DND-41 (cell line): ENCODE data around the gene MROH7.
"Not testable (repeated sequence)": the region's sequence is repeated elsewhere in the genome, so short reads cannot be mapped to it uniquely, and the experiment has no call there.

ENCODE experiments used
- ATAC-seq: fragments of 200-7000 bp; cut with Tn5 transposase; 3 replicates; pipeline ENCODE4 v1.9.1; 2021; ENCODE audit warnings: low read depth; ENCODE audit not compliant: insufficient read depth
- DNase-seq: peaks from one replicate; pipeline ENCODE4 v3.0.0-alpha.2; 2020
- H2AFZ ChIP-seq: 2 replicates; pipeline ENCODE4 v1.6.0; 2012; ENCODE audit warnings: low read depth, low read length
- H3K27ac ChIP-seq: 2 replicates; pipeline ENCODE4 v1.5.1; 2012; ENCODE audit warnings: low read length, inconsistent platforms
- H3K27me3 ChIP-seq: fragments of 200-600 bp; sonication (generic); 2 replicates; pipeline ENCODE4 v1.6.0; 2012; ENCODE audit warnings: low read length, mild to moderate bottlenecking, inconsistent platforms; ENCODE audit not compliant: insufficient read depth, poor library complexity
- H3K36me3 ChIP-seq: 2 replicates; pipeline ENCODE4 v1.5.1; 2012; ENCODE audit warnings: low read length, inconsistent platforms; ENCODE audit not compliant: insufficient read depth
- H3K4me1 ChIP-seq: 2 replicates; pipeline ENCODE4 v1.5.1; 2012; ENCODE audit warnings: mild to moderate bottlenecking, low read length; ENCODE audit not compliant: insufficient read depth
- H3K4me2 ChIP-seq: 2 replicates; pipeline ENCODE4 v1.6.0; 2012; ENCODE audit warnings: mild to moderate bottlenecking, moderate library complexity, low read length, inconsistent platforms; ENCODE audit not compliant: insufficient read depth
- H3K4me3 ChIP-seq, 2 experiments: fragments of 200-600 bp in 1 of 2; shearing (Covaris generic) in 1 of 2; 2 replicates each; pipeline ENCODE4 v1.5.1; 2012 to 2016; ENCODE audit warnings: inconsistent platforms in 2 of 2, low read length in 2 of 2, mild to moderate bottlenecking in 2 of 2, low read depth in 1 of 2, moderate library complexity in 1 of 2
- H3K79me2 ChIP-seq: 2 replicates; pipeline ENCODE4 v1.6.0; 2012; ENCODE audit warnings: low read length, inconsistent platforms; ENCODE audit not compliant: insufficient read depth
- H3K9ac ChIP-seq: 2 replicates; pipeline ENCODE4 v1.6.0; 2012; ENCODE audit warnings: low read depth, mild to moderate bottlenecking, inconsistent platforms, low read length, moderate library complexity
- H3K9me3 ChIP-seq: 2 replicates; pipeline ENCODE4 v1.5.1; 2012; ENCODE audit warnings: low read length, moderate library complexity, mild to moderate bottlenecking, inconsistent platforms; ENCODE audit not compliant: insufficient read depth, severe bottlenecking
- H4K20me1 ChIP-seq: 2 replicates; pipeline ENCODE4 v1.6.0; 2012; ENCODE audit warnings: low read length; ENCODE audit not compliant: insufficient read depth
- EZH2 ChIP-seq: IDR thresholded peaks from 3 replicates; pipeline ENCODE4 v1.6.1; 2012; ENCODE audit warnings: borderline replicate concordance, low read depth, mild to moderate bottlenecking, moderate library complexity, low read length, inconsistent platforms; ENCODE audit not compliant: severe bottlenecking
- TF ChIP-seq, protein P1 (sequence below): IDR thresholded peaks from 2 replicates; pipeline ENCODE4 v1.5.1; 2012; ENCODE audit warnings: borderline replicate concordance, low read length, moderate library complexity, mild to moderate bottlenecking; ENCODE audit not compliant: poor library complexity, severe bottlenecking; ENCODE audit errors: extremely low read depth

Gene MROH7

DNA sequence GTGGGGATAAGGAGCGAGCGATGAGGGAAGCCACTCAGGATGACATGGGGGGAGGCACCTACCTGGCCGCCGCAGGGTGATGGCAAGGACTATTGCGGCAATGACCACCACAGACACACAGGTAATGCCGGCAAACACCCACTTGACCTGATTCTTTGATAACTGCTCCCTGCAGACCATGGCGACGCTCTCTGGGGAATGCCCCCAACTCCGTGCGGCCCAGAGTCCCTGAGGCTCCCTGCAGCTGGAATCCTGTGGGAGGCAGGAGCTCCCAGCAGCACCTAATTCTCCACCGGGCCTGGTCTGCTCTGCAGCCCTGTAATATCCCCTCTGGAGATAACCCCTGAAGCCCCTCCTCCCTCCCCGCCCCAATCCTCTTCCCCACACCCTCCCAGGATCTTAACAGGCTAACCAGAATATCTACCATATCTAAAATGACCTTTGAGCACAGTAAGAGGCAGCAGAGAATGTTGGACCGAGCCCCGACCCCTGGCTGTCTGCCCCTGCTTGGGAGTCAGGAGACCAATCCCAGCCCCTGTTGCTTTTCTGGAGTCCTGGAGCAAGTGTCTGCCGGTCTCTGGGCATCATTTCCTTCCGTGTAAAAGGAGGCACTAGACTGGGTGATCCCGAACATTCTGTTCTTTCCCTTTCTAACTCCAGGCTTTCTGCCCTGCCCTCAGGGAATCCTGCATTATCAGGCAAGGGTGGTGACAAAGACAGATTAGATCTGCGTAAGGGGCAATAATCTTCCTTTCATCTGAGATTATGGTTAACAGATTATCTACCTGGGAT, 18.2 kb upstream of the MROH7 start, which contains the start of gene FAM151A:
TSS of gene FAM151A (minus strand) at position 310 of the 792 bp plus-strand sequence. CDS start at position 180, 130 bp downstream.
- Histone ChIP-seq H2AFZ (no peak within 1 kb of the TSS), H3K4me3 (no peak within 1 kb of the TSS), H4K20me1 (no peaks in the 10 kb centered on the region), H3K9me3 (no peaks in the 10 kb centered on the region), H3K27ac (no peak within 1 kb of the TSS), H3K4me1 (no peaks in the 10 kb centered on the region), H3K36me3 (no peaks in the 10 kb centered on the region), H3K27me3 (no peaks in the 10 kb centered on the region), H3K4me2 (no peak within 1 kb of the TSS), H3K9ac (no peak within 1 kb of the TSS), H3K79me2 (no peaks in the 10 kb centered on the region)
- DNase-seq, result no peak
- ATAC-seq, result no peak
- TF ChIP-seq, protein P1, sequence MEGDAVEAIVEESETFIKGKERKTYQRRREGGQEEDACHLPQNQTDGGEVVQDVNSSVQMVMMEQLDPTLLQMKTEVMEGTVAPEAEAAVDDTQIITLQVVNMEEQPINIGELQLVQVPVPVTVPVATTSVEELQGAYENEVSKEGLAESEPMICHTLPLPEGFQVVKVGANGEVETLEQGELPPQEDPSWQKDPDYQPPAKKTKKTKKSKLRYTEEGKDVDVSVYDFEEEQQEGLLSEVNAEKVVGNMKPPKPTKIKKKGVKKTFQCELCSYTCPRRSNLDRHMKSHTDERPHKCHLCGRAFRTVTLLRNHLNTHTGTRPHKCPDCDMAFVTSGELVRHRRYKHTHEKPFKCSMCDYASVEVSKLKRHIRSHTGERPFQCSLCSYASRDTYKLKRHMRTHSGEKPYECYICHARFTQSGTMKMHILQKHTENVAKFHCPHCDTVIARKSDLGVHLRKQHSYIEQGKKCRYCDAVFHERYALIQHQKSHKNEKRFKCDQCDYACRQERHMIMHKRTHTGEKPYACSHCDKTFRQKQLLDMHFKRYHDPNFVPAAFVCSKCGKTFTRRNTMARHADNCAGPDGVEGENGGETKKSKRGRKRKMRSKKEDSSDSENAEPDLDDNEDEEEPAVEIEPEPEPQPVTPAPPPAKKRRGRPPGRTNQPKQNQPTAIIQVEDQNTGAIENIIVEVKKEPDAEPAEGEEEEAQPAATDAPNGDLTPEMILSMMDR, result no peak
- TF ChIP-seq EZH2, result no peak

DNA sequence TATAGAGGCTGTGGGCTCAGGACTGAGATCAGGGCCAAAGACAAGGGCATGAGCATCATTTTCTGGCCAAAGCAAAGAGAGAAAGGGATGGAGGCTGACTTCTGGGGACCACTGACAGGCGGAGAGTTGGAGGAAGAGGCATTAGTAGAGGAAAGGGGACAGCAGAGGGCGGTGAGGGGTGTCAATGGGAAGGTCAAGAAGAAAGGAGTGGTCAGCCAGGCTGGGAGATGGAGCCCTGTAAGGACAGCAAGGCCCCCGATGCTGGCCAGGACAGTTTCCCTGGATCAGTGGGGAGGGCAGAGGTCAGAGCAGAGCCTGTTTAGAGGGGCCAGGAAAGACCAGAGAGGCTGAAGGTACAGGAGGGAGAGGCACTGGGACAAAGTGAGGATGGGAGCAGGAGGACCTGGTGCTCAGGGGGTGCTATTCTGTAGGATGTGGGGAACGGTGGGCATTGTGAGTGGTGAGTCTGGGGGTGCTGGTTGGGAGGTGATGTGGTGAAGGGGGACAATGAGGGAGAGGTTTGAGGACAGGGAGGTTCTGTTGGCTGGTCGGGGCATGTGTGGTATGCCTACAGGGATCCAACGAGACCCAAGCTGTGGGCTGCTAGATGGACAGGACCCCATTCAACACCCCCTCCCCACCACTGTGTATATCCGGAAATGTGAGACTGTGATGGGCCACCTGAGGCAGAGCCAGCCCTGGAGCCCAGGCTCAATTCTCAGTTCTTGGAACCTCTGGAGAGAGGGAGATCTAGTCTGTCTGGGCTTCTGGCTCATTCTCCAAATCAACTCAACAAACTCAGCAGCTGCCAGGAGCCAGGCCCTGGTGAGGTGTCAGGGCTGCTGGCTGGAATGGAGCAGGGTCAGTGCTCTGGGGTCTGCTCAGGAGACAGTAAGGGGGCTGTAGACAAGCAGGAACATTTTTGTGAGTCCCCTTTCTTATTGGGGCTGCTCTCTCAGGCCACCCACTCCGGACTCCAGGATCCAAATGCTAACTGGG, 16.8 kb upstream of the MROH7 start:
- no peaks in the 10 kb centered on the region for H4K20me1 ChIP-seq

DNA sequence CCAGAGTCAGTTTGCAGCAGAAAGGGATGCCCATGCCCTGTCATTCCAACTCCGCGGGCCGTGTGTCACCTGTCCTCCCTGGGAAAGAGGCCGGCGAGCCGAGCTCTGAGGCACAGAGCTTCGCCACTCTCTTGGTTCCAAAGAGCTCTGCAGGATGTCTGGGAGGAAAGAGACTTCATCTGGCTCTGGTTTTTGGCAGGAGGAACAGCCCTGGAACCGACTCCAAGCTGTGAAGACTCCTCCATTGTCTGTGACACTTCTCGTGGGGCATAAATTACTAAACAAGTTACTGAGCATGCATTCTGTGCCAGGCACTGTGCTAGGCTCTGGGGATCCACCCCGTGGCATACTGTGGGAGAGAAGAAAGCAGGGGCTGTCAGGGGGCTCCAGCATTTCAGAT, 14.4 kb upstream of the MROH7 start:
- Histone ChIP-seq H3K27me3 (no peaks in the 10 kb centered on the region), H3K27ac (no peak overlapping the region), H4K20me1 (no peaks in the 10 kb centered on the region)

More for the DNA sequence above, 16.8 kb upstream of the MROH7 start:
- TF ChIP-seq, protein P1, result no peak
- TF ChIP-seq EZH2, result no peak
- DNase-seq (no peak), ATAC-seq (no peak)
- Histone ChIP-seq H3K36me3 (no peaks in the 10 kb centered on the region), H3K4me2 (no peak overlapping the region), H2AFZ (no peak overlapping the region), H3K9me3 (no peaks in the 10 kb centered on the region), H3K4me1 (no peaks in the 10 kb centered on the region), H3K4me3 (no peak overlapping the region), H3K27me3 (no peaks in the 10 kb centered on the region), H3K79me2 (no peaks in the 10 kb centered on the region), H3K9ac (no peak overlapping the region), H3K27ac (no peak overlapping the region)

DNA sequence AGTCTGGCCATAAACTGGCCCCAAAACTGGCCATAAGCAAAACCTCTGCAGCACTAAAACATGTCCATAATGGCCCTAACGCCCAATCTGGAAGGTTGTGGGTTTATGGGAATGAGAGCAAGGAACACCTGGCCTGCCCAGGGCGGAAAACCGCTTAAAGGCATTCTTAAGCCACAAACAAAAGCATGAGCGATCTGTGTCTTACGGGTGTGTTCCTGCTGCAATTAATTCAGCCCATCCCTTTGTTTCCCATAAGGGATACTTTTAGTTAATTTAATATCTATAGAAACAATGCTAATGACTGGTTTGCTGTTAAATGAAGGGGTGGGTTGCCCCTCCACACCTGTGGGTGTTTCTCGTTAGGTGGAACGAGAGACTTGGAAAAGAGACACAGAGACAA, 5.8 kb upstream of the MROH7 start:
- not testable (repeated sequence) for H3K9ac ChIP-seq, H2AFZ ChIP-seq, ATAC-seq, H3K36me3 ChIP-seq, DNase-seq, H3K4me1 ChIP-seq, H3K27ac ChIP-seq, H3K4me2 ChIP-seq, H4K20me1 ChIP-seq, H3K27me3 ChIP-seq, H3K9me3 ChIP-seq, H3K4me3 ChIP-seq, H3K79me2 ChIP-seq

More for the DNA sequence above, 14.4 kb upstream of the MROH7 start:
- Histone ChIP-seq H3K36me3 (no peaks in the 10 kb centered on the region), H3K79me2 (no peaks in the 10 kb centered on the region), H3K4me2 (no peak overlapping the region), H3K4me1 (no peaks in the 10 kb centered on the region), H3K4me3 (no peak overlapping the region), H3K9me3 (no peaks in the 10 kb centered on the region), H2AFZ (no peak overlapping the region), H3K9ac (no peak overlapping the region)
- TF ChIP-seq, protein P1, result no peak
- no peak for TF ChIP-seq EZH2
- no peak for DNase-seq
- ATAC-seq, result no peak
